COR-L47 (cell line): Measurements from ENCODE around the gene USP1.

ENCODE experiments used
- DNase-seq: peaks from one replicate; lab custom pipeline; 2025; lab: John Stamatoyannopoulos, UW

Gene USP1

DNA sequence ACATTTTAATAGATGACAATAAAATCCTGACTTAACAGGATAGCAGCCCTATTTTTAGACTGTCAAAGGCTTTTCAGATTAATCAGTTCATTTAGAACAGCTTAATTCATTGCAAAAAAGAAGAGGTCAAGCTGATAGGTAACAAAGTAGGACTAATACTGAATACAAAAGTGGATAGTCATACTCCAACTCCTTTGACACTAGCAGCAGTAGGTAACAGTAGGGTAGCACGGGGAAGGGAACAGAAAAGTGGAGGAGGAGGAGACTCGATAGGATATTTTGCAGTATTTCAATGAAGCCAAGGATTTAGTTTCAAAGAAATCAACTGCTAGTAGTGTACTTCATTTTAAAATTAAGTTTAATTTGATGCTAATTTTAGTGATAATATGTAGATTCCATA lies 51.1 kb downstream of the USP1 start:
- DNase-seq, result no peak

DNA sequence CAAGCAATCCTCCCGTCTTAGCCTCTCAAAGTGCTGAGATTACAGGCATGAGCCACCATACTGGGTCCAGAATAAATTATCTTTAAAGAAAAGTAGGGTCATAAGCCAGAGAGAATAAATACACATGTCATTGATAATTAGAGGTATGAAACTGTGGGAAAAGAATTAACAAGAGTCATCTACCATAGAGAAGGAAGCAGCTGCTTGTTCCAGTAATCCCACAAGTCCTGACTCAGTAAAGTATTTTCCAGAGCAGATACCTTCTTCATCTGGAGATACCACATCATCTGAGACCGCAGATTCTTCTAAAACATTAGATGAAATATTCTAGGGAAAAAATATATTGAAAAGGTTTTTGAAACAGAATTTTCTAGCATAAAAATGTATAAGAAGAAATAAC lies 55.7 kb downstream of the USP1 start:
- no peak for DNase-seq

DNA sequence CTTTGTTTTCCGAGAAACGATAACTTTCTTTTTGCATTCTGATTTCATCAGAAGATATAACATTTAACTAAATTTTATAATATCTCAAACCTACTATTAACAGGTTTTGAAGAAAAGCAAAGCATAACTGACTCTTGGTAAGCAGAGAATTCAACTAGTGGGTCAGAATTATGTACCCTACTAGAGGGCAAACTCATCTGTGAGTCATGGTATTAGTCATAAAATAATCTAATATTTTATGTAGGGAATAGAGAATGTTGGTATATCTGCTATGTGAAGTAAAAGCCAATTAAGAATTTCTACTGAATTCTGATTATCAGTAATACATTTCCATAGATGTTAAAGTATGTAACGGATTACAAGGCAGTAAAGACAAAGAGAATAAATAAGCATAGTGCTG lies 56.8 kb downstream of the USP1 start:
- no peak for DNase-seq

DNA sequence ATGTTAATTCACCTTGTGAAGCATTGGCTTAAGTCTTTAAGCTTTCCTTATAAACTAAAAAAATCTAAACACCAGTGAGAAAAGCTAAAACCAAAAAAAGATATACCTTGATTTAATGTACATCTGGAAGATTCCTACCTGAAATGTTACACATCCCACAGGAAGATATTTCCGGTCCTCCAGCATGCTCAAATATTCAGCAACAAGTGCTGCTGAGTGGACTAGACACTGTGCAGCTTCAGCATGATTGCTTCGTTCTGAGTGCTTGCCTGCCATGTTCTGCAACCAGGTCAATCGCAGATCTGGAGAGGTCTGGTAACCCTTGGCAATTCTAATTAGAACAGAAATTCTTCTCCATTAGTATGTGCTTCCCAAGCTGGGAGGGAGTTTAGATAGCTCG lies 57.3 kb downstream of the USP1 start:
- no peak for DNase-seq

DNA sequence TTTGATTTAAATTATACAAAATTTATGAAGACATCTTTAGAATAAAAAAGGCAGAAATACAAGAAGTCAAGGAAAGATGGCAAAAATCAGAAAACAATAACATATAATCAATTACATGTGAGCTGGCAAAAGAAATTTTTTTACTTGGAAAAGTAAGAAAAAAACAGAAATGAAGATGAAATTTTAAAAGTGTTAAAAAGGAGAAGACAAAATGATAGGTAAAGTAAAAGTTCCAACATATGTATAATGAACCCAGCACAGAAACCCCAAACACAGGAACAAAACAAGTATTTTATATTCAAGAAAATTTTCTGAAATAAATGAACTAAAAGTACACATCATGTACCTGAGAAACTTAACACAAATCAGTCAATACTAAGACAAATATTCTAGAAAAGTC lies 63.4 kb downstream of the USP1 start:
- no peak for DNase-seq
